ENCODE results near the gene TMEM201. TPM values are rescaled to one million over a fixed set of nuclear protein-coding genes. Genes with fewer than 3 reads are reported as not detected.
A peak's percentile ranks its signal among the peaks of the same experiment; 100 is the strongest.

The TMEM201 gene
- total and polyA plus RNA-seq, 2 of the 8 experiments (the other 6 are each of a cell fraction or from before 2014, with no cell fraction given) = 8.2 to 27.1 TPM

GRCh38 chr1:9651220-9651564 is 62.5 kb downstream of the TMEM201 start:
- H3K4me2 ChIP-seq (ENCODE audit: insufficient read depth in 1 of 2, low read depth in 2 of 2, low read length in 2 of 2) = peak overlapping the region; percentile 65 to 90
- H4K5ac ChIP-seq (ENCODE audit: insufficient read length, low read depth, low read length) = no peak overlapping the region
- POLR2A ChIA-PET (ENCODE audit: partially characterized antibody) = interaction anchor here (2.2 to 2.3 kb wide), 2 partner anchors 21 to 37 kb away, joined by 6 to 9 read pairs; no protein-coding TSS in a partner anchor
- H3K23ac ChIP-seq (ENCODE audit: insufficient read length) = no peak overlapping the region
- H2BK20ac ChIP-seq (ENCODE audit: low read length) = no peak overlapping the region
- no peak overlapping the region for H3K9ac ChIP-seq (replicated peaks in 1 of 4; ENCODE audit: extremely low read depth in 1 of 4, low read depth in 3 of 4, low read length in 3 of 4)
- no peak overlapping the region for H2BK5ac ChIP-seq (ENCODE audit: low read depth, low read length)
- H3K4me1 ChIP-seq (replicated peaks in 1 of 4; ENCODE audit: control insufficient read depth in 3 of 4, insufficient read depth in 4 of 4, low read length in 3 of 4) = peaks cover 0 to 3% (median 0%) of the 10 kb centered on the region in 4 experiments; a peak in 3 of 7 replicates
- H3K79me1 ChIP-seq (ENCODE audit: low read depth, low read length) = no peaks in the 10 kb centered on the region
- no peak overlapping the region for H2BK120ac ChIP-seq (replicated peaks; ENCODE audit: low read depth, low read length)
- no peak overlapping the region for H2BK12ac ChIP-seq (ENCODE audit: low read depth, low read length)
- H4K8ac ChIP-seq (ENCODE audit: extremely low read depth, insufficient read depth, low read length) = no peak overlapping the region
- H3K9me3 ChIP-seq (ENCODE audit: insufficient read depth in 2 of 2, low read depth in 1 of 2, low read length in 1 of 2) = no peaks in the 10 kb centered on the region
- DNase-seq (ENCODE audit: low read depth in 1 of 2, low spot score in 2 of 2) (no peak), FAIRE-seq (no peak)
- WGBS, 2 experiments (ENCODE audit: extremely low coverage in 1 of 2, insufficient coverage in 1 of 2, insufficient read length in 1 of 2, insufficient replicate concordance in 2 of 2, low coverage in 1 of 2, low lambda C conversion rate in 2 of 2, missing lambda C conversion rate in 1 of 2) = 27% methylated on average over 9 of the region's 10 CpGs; no CpG with 5 or more reads in 1 of the 2 experiments
- H4K91ac ChIP-seq (replicated peaks; ENCODE audit: insufficient read length, low read length) = no peak overlapping the region
- CTCF ChIA-PET (ENCODE audit: partially characterized antibody) = interaction anchor here (0.6 to 2.6 kb wide), 6 partner anchors 24 to 70 kb away, joined by 3 to 15 read pairs (median 4); no protein-coding TSS in a partner anchor
- no peak overlapping the region for H3K27ac ChIP-seq (ENCODE audit: low read depth, low read length)
- no peak overlapping the region for H3K56ac ChIP-seq (replicated peaks; ENCODE audit: insufficient read length, low read depth, low read length)
- no peak overlapping the region for H2AK5ac ChIP-seq (ENCODE audit: low read depth, low read length)
- H3K4ac ChIP-seq (replicated peaks; ENCODE audit: insufficient read length, low read depth, low read length) = no peak overlapping the region
- H3K23me2 ChIP-seq (ENCODE audit: low read depth, low read length) = peaks cover 8% of the 10 kb centered on the region
- peak overlapping the region; percentile 9; the same call in 1 of the 2 replicates for H3K18ac ChIP-seq (ENCODE audit: extremely low read depth, low read length)
- H3K27me3 ChIP-seq (replicated peaks in 1 of 4; ENCODE audit: control insufficient read depth in 3 of 4, extremely low read depth in 1 of 4, insufficient read depth in 3 of 4, low read length in 3 of 4) = peaks cover 5 to 33% (median 29%) of the 10 kb centered on the region in 4 experiments
- H3K36me3 ChIP-seq (ENCODE audit: control insufficient read depth in 2 of 4, insufficient read depth in 4 of 4, low read length in 3 of 4) = no peaks in the 10 kb centered on the region
- no peaks in the 10 kb centered on the region for H4K20me1 ChIP-seq (replicated peaks in 1 of 2; ENCODE audit: control insufficient read depth in 1 of 2, insufficient read depth in 2 of 2, low read length in 2 of 2)
- H3K14ac ChIP-seq (ENCODE audit: insufficient read length) = no peak overlapping the region
- H3K79me2 ChIP-seq (ENCODE audit: control insufficient read depth in 1 of 2, insufficient read depth in 2 of 2, low read length in 2 of 2) = no peaks in the 10 kb centered on the region
- TF ChIP-seq CHD1 (IDR thresholded peaks at IDR 0.05; ENCODE audit: low read depth, low read length) (no peak), RXRA (IDR thresholded peaks at IDR 0.05; ENCODE audit: insufficient read depth, low read depth, low read length) (no peak), TCF12 (IDR thresholded peaks at IDR 0.05; ENCODE audit: low read depth, low read length) (no peak), CHD2 (IDR thresholded peaks at IDR 0.05; ENCODE audit: low read length) (no peak), KDM5A (IDR thresholded peaks at IDR 0.05; ENCODE audit: low read length) (no peak), SIN3A (conservative IDR thresholded peaks at IDR 0.05 in 1 of 2, IDR thresholded peaks at IDR 0.05 in 1 of 2; ENCODE audit: low read depth in 1 of 2, low read length in 2 of 2) (no peak), SAP30 (IDR thresholded peaks at IDR 0.05; ENCODE audit: insufficient read depth, insufficient replicate concordance, low read length) (no peak)
- H2AFZ ChIP-seq (ENCODE audit: low read length) = no peak overlapping the region
- 0 out of 2 replicates have a peak overlapping the region, but pooled peaks have one; percentile 40 for H2BK15ac ChIP-seq (ENCODE audit: low read length)
- H3K4me3 ChIP-seq (ENCODE audit: extremely low read depth in 1 of 4, insufficient read depth in 2 of 4, low read depth in 3 of 4, low read length in 4 of 4) = peak overlapping the region; percentile 52 to 71 (median 58)
